8988T (cell line): Measurements from ENCODE around the gene CNTN2.
A peak's percentile ranks its signal among the peaks of the same experiment; 100 is the strongest.

Source experiments
- DNase-seq: peaks from one replicate; pipeline ENCODE4 v3.0.0; 2011

CNTN2 gene

DNA sequence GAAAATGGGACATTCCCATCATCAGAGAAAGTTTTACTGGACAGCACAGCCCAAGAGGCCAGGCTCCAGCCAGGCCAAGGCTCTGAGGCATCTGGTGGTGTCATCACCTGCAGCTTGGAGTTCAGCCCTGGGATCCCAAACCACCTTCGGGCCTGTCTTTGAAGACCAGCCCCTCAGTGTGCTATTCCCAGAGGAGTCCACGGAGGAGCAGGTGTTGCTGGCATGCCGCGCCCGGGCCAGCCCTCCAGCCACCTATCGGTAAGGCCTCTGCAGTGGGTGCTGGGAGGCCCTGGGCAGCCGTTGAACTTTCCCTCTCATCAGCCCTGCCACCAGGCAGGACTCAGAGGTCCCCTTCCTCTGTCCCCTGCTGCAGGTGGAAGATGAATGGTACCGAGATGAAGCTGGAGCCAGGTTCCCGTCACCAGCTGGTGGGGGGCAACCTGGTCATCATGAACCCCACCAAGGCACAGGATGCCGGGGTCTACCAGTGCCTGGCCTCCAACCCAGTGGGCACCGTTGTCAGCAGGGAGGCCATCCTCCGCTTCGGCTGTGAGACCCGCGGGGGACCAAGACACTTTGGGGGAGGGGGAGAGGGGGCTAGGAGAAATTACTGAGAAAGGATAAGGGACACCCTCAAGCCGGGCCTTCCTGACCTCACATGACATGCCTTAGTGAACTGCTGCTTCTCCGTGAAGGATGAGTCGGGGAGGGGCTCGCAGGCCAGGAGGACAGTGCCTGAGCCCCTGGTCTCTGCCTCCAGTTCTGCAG, 15.0 kb downstream of the CNTN2 start:
- DNase-seq: no peak

DNA sequence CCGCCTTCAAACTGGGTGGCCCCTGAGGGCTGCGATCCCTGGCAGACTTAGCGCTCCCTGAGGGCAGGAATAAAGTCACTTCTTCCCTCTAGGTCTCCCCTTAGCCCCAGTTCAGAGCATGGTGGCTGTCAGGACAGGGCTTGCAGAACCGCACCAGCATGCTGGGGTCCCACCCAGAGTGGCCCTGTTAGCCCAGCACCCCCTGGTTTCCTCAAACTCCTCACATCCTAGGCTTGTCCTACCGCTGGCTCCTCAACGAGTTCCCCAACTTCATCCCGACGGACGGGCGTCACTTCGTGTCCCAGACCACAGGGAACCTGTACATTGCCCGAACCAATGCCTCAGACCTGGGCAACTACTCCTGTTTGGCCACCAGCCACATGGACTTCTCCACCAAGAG, 15.8 kb downstream of the CNTN2 start:
- DNase-seq: no peak

- no peak for DNase-seq
These were observed 16.6 kb downstream of the CNTN2 start for GRCh38 chr1:205059660-205060059.

- no peak for DNase-seq
These were observed 17.7 kb downstream of the CNTN2 start for GRCh38 chr1:205060746-205061145.

- no peak for DNase-seq
These were observed 18.2 kb downstream of the CNTN2 start for GRCh38 chr1:205061227-205061626.

GRCh38 chr1:205061665-205062069, 18.7 kb downstream of the CNTN2 start:
- peak; percentile 73 for DNase-seq

GRCh38 chr1:205062319-205062718, 19.3 kb downstream of the CNTN2 start:
- DNase-seq: no peak

- no peak for DNase-seq
These were observed 19.9 kb downstream of the CNTN2 start for GRCh38 chr1:205062895-205063294.

DNA sequence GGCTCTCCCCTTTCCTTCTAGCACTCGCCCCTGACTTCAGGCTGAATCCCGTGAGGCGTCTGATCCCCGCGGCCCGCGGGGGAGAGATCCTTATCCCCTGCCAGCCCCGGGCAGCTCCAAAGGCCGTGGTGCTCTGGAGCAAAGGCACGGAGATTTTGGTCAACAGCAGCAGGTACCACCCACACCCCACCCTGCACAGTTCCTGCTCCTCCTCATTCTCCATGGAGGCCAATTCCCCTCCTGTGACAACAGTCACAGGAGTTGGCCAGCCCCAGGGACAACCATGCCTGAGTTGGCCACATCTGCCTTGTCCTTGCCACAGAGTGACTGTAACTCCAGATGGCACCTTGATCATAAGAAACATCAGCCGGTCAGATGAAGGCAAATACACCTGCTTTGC, 21.3 kb downstream of the CNTN2 start:
- no peak for DNase-seq

DNA sequence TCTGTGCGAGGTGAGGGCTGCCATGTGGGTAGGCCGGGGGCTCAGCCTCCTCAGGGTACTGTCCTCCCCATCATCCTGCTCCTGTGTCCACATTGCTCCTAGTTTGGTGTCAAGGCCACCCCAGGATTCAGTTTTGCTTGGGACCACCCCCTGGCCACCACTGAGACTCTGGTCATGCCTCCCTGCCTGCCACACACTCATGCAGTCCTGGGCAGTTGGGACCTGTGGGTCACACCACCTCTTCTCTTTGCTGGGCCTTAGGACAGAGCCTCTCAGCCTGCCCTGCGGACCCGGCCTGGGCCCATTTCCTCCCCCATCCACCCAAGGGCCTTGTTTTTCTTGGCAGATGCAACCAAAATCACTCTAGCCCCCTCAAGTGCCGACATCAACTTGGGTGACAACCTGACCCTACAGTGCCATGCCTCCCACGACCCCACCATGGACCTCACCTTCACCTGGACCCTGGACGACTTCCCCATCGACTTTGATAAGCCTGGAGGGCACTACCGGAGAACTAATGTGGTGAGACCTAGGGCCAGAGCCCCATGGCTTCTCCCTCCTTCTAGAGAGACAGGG, 21.8 kb downstream of the CNTN2 start:
- no peak for DNase-seq

DNA sequence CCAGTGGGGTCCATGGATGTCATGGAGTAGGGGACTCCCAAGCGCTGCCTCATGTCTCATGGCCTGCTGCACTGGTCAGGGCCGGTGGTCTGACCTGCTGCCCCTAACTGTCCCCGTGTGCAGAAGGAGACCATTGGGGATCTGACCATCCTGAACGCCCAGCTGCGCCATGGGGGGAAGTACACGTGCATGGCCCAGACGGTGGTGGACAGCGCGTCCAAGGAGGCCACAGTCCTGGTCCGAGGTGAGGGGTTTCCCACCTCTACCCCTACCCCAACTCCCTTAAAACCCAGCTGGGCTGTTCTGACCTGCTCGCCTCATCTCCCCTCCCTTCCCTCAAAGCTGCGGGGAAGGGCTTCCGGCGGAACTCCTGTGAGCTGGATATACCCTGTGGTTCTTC, 22.7 kb downstream of the CNTN2 start:
- no peak for DNase-seq

GRCh38 chr1:205066141-205066818, 23.3 kb downstream of the CNTN2 start:
- DNase-seq: no peak

- DNase-seq: no peak
These were observed 24.0 kb downstream of the CNTN2 start for GRCh38 chr1:205067031-205067430.

GRCh38 chr1:205068001-205068400, 25.0 kb downstream of the CNTN2 start:
- no peak for DNase-seq

DNA sequence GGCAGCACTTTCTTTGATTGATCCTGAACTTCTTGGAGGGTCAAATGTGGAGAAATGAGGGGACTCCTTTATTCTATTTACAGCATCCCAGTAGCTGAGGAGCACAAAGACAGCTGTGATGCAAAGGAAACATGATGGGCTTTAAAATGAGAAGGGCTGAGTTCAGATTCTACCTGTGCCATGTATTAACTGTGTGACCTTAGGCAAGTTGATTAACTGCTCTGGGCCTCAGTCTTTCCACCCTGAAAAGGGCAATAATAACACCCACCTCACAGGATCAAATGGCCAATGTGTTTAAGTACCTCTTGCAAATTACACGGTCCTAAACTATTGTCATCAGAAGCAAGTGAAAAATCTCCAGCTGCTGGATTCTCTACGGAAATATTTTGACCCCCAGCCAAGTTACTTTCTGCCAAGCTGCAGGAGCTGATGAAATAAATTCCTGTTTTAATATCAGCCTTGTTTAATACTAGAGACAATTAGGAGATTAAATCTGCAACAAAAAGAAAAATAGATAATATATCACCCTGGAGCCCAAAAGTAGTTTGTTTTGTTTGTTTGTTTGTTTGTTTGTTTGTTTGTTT, 25.5 kb downstream of the CNTN2 start:
- DNase-seq: no peak

GRCh38 chr1:205069371-205070125, 26.5 kb downstream of the CNTN2 start:
- DNase-seq: no peak

GRCh38 chr1:205071028-205071409, 28.0 kb downstream of the CNTN2 start:
- no peak for DNase-seq

- DNase-seq: no peak
These were observed 28.8 kb downstream of the CNTN2 start for GRCh38 chr1:205071801-205072200.

GRCh38 chr1:205072286-205072685, 29.3 kb downstream of the CNTN2 start:
- DNase-seq: no peak

DNA sequence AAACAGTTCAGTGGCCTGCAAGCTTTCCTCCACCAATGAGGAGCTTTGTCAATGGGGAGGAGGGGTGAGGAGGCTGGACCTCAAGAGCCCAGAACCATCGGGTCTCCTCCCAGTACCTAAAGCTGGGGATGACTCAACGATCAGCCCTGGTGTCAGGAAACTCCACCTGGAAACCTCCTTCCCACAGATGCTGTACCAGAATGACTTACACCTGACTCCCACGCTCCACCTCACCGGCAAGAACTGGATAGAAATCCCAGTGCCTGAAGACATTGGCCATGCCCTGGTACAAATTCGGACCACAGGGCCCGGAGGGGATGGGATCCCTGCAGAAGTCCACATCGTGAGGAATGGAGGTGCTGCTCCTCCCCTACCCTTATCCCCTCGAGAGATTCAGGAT, 29.9 kb downstream of the CNTN2 start:
- no peak for DNase-seq

DNA sequence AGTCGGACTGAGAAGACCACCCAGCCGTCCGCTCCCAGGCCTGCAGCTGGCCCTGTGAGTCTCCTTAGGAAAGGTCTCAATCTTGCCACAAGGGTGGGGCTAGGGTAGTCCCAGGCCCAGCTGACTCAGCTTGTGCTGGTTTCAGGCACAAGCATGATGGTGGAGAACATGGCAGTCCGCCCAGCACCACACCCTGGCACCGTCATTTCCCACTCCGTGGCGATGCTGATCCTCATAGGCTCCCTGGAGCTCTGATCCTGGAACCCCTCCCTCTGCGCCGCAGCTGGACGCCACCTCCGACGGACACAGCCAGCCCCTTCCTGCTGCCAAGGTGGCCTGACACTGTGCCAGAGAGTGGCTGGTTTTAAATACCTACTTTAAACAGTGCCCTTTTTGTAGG, 30.5 kb downstream of the CNTN2 start:
- DNase-seq: no peak

DNA sequence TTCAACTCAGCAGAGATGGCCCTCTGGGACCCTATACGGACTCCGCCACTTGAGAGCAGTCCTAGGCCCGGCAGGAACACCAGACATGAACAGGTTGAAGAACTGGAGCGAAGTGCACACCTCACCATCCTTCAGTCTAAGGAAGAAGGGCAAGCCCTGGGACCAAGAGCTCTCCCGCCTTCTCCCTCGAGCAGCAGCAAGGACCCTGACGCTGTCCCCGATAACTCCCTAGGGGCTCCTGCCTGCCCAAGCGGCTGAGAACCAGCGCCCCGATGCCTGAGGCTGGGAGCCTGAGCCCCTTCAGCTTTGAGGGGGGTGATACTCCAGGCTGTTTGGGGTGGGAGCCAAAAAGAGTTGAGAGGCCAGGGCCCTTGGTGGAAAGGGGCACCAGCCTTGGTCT, 31.1 kb downstream of the CNTN2 start:
- no peak for DNase-seq

DNA sequence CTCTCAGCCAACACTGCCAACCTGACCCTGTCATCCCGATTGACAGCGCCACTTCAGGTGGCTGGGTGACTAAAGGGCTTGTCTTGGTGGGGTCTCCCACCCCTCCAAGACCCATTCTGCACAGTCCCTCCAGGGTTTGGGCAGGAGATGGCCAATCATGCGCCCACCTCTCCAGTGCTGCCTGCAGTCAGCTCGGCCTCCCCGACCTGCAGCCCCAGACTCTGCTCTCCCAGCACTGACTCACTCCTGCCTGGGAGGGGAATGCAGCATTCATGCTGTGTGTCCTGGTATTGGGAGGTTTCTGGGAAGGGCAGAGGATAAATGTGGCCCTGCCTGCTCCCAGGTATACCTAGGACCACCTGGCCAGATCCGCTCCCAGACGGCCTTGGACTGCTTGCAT, 31.5 kb downstream of the CNTN2 start:
- no peak for DNase-seq
